Body of pancreas (tissue), 4 donors: ENCODE measurements around the gene CLMN.

ENCODE experiments used
- POLR2A ChIP-seq, 3 donors: fragments of 450-650 bp; IDR thresholded peaks; one replicate each; pipeline ENCODE4 v1.6.1; 2016; ENCODE audit warnings: antibody characterized with exemption in 3 of 3, mild to moderate bottlenecking in 2 of 3
- TF ChIP-seq, protein P1 (sequence below), 7 experiments: fragments of 450-650 bp in 4 of 7; fragments of 200-600 bp in 3 of 7; sonication (generic) in 3 of 7; IDR thresholded peaks; one replicate each; pipeline ENCODE4 v1.5.1; 2016 to 2019; ENCODE audit warnings: antibody characterized with exemption in 7 of 7

GRCh38 chr14:95274279-95274678 lies 45.4 kb downstream of the CLMN start:
- TF ChIP-seq, protein P1, sequence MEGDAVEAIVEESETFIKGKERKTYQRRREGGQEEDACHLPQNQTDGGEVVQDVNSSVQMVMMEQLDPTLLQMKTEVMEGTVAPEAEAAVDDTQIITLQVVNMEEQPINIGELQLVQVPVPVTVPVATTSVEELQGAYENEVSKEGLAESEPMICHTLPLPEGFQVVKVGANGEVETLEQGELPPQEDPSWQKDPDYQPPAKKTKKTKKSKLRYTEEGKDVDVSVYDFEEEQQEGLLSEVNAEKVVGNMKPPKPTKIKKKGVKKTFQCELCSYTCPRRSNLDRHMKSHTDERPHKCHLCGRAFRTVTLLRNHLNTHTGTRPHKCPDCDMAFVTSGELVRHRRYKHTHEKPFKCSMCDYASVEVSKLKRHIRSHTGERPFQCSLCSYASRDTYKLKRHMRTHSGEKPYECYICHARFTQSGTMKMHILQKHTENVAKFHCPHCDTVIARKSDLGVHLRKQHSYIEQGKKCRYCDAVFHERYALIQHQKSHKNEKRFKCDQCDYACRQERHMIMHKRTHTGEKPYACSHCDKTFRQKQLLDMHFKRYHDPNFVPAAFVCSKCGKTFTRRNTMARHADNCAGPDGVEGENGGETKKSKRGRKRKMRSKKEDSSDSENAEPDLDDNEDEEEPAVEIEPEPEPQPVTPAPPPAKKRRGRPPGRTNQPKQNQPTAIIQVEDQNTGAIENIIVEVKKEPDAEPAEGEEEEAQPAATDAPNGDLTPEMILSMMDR (IDR thresholded peaks at IDR 0.05), result no peak
- no peak for TF ChIP-seq POLR2A (IDR thresholded peaks at IDR 0.05)
